Endothelial cell of umbilical vein (primary cell): Measurements from ENCODE around the gene RAB3B. TPM values are rescaled to one million over a fixed set of nuclear protein-coding genes. Genes with fewer than 3 reads are reported as not detected.

Experiments
- BruUV-seq: library from RNA; stranded (reverse); fragments of 400-500 nt; replicated peaks from 2 replicates; lab custom pipeline; 2021; lab: Mats Ljungman, UMichigan
- CTCF ChIA-PET: fragments of 300-600, 350-600 bp; sonication (Branson Sonifier 250); formaldehyde crosslinking; loops from one replicate; lab custom pipeline; 2021; ENCODE audit warnings: antibody characterized with exemption, inconsistent platforms; lab: Charles Lee
- POLR2A ChIA-PET: fragments of 300-600, 350-600 bp; sonication (Branson Sonifier 250); formaldehyde crosslinking; loops from one replicate; lab custom pipeline; 2021; ENCODE audit warnings: antibody characterized with exemption, inconsistent platforms; lab: Charles Lee
- DNase-seq: peaks from one replicate; pipeline ENCODE4 v3.0.0-alpha.2; 2011; ENCODE audit warnings: low read depth, low spot score
- FAIRE-seq: peaks from 2 replicates; lab custom pipeline; 2011; peaks lifted over from hg19 to GRCh38; lab: Jason Lieb, UNC
- H2AFZ ChIP-seq: 2 replicates; pipeline ENCODE4 v1.6.0; 2012; ENCODE audit warnings: low read depth, low read length, control low read depth, inconsistent platforms
- H3K27ac ChIP-seq: 2 replicates; pipeline ENCODE4 v1.5.1; 2011; ENCODE audit warnings: low read depth, mild to moderate bottlenecking, control low read depth, low read length, moderate library complexity; ENCODE audit not compliant: insufficient read depth
- H3K27me3 ChIP-seq, 2 experiments: 2 replicates each; pipeline versions ENCODE4 v1.6.0 to v1.6.1; 2011; ENCODE audit warnings: low read length in 2 of 2, mixed read lengths in 1 of 2; ENCODE audit not compliant: control insufficient read depth in 2 of 2, insufficient read depth in 2 of 2
- H3K36me3 ChIP-seq, 2 experiments: 2 replicates in 1 of 2; 3 replicates in 1 of 2; pipeline ENCODE4 v1.5.1; 2011; ENCODE audit warnings: low read length in 2 of 2, mild to moderate bottlenecking in 1 of 2, moderate library complexity in 1 of 2; ENCODE audit not compliant: control insufficient read depth in 2 of 2, insufficient read depth in 2 of 2; ENCODE audit errors: extremely low read depth in 1 of 2
- H3K4me1 ChIP-seq: 3 replicates; pipeline ENCODE4 v1.5.1; 2011; ENCODE audit warnings: mild to moderate bottlenecking, low read length; ENCODE audit not compliant: control insufficient read depth, insufficient read depth; ENCODE audit errors: extremely low read depth
- H3K4me2 ChIP-seq: 2 replicates; pipeline ENCODE4 v1.6.1; 2011; ENCODE audit warnings: low read length, control low read depth, mixed read lengths; ENCODE audit not compliant: insufficient read depth
- H3K4me3 ChIP-seq, 3 experiments: fragments of 200-600 bp in 1 of 3; sonication (generic), shearing (Covaris generic) in 1 of 3; replicated peaks in 1 of 3; 2 replicates each; pipeline ENCODE4 v1.5.1; 2011 to 2016; ENCODE audit warnings: control low read depth in 3 of 3, low read length in 3 of 3, mild to moderate bottlenecking in 2 of 3, inconsistent platforms in 1 of 3, low read depth in 1 of 3, moderate library complexity in 1 of 3; ENCODE audit not compliant: insufficient read depth in 1 of 3
- H3K79me2 ChIP-seq: 2 replicates; pipeline ENCODE4 v1.6.0; 2012; ENCODE audit warnings: low read length, inconsistent platforms; ENCODE audit not compliant: control insufficient read depth, insufficient read depth
- H3K9ac ChIP-seq: replicated peaks from 2 replicates; pipeline ENCODE3; 2011; ENCODE audit warnings: low read length, control low read depth; ENCODE audit not compliant: insufficient read depth; ENCODE audit errors: extremely low read depth
- H3K9me1 ChIP-seq: replicated peaks from 3 replicates; pipeline ENCODE4 v1.6.0; 2011; ENCODE audit warnings: mild to moderate bottlenecking, low read length; ENCODE audit not compliant: control insufficient read depth, insufficient read depth; ENCODE audit errors: extremely low read depth
- H3K9me3 ChIP-seq: replicated peaks from 2 replicates; pipeline ENCODE4 v1.5.1; 2012; ENCODE audit warnings: low read length, inconsistent platforms; ENCODE audit not compliant: control insufficient read depth, insufficient read depth
- H4K20me1 ChIP-seq: replicated peaks from 2 replicates; pipeline ENCODE3; 2011; ENCODE audit warnings: mild to moderate bottlenecking, low read length; ENCODE audit not compliant: control insufficient read depth, insufficient read depth; ENCODE audit errors: extremely low read depth
- CTCF ChIP-seq, 2 donors: IDR thresholded peaks; 1 replicate in 1 of 2; 2 replicates in 1 of 2; pipeline ENCODE4 v1.5.1; 2011; ENCODE audit warnings: low read length in 2 of 2, mild to moderate bottlenecking in 2 of 2, moderate library complexity in 2 of 2, control low read depth in 1 of 2, inconsistent platforms in 1 of 2, low read depth in 1 of 2; ENCODE audit not compliant: insufficient read depth in 1 of 2; ENCODE audit errors: extremely low read depth in 1 of 2
- EZH2 ChIP-seq: IDR thresholded peaks from 2 replicates; pipeline ENCODE4 v1.6.1; 2012; ENCODE audit warnings: borderline replicate concordance, low read depth, mild to moderate bottlenecking, moderate library complexity, low read length, inconsistent platforms; ENCODE audit not compliant: severe bottlenecking
- GATA2 ChIP-seq: IDR thresholded peaks from 2 replicates; pipeline ENCODE4 v1.7.0; 2011; ENCODE audit warnings: low read depth, mild to moderate bottlenecking, moderate library complexity, mixed read lengths, low read length; ENCODE audit not compliant: insufficient read length, insufficient read depth
- JUN ChIP-seq: IDR thresholded peaks from 2 replicates; pipeline ENCODE4 v1.6.1; 2011; ENCODE audit warnings: borderline replicate concordance, low read depth; ENCODE audit not compliant: insufficient read length, insufficient read depth
- MAX ChIP-seq: IDR thresholded peaks from 2 replicates; pipeline ENCODE4 v1.6.1; 2011; ENCODE audit not compliant: insufficient read depth, insufficient read length
- MYC ChIP-seq: IDR thresholded peaks from one replicate; pipeline ENCODE4 v1.6.1; 2011; ENCODE audit warnings: mild to moderate bottlenecking, low read depth, low read length
- POLR2A ChIP-seq: IDR thresholded peaks from 2 replicates; pipeline ENCODE4 v1.6.1; 2012; ENCODE audit warnings: low read depth, mild to moderate bottlenecking, control low read depth, low read length
- POLR2AphosphoS5 ChIP-seq: IDR thresholded peaks from 2 replicates; pipeline ENCODE4 v1.6.1; 2012; ENCODE audit warnings: low read depth, mild to moderate bottlenecking, control low read depth, low read length, moderate library complexity; ENCODE audit not compliant: insufficient read depth
- dilution Hi-C: fragments of 300-500 bp; cut with MboI; formaldehyde crosslinking; loops from one replicate; pipeline ENCODE4 v1.15.0; 2019; ENCODE audit warnings: low sequenced_read_pairs; ENCODE audit not compliant: extremely low pct_ligation_motif_present
- intact Hi-C: fragments of 100-400 bp; cut with micrococcal nuclease; formaldehyde crosslinking; loops from one replicate; pipeline ENCODE4 v1.10.0; 2022
- polyA plus RNA-seq, 4 experiments: library from polyadenylated mRNA; depleted of rRNA in 3 of 4; stranded (reverse) in 3 of 4; unstranded in 1 of 4; fragments of >200 nt; gene quantifications; 2 replicates each; pipeline versions ENCODE4 v1.2.1 to v1.2.3, GENCODE V29; 2011 to 2012; ENCODE audit warnings: missing spikeins in 1 of 4
- total RNA-seq: library from RNA; stranded (reverse); gene quantifications from 2 replicates; pipeline ENCODE4 v1.2.3, GENCODE V29; 2021

RAB3B gene
- total and polyA plus RNA-seq, 2 donors (not counting 3 experiments of a cell fraction or from before 2014, with no cell fraction given), result 4.1 to 10.4 TPM

- intact Hi-C loops (loop anchor here (1.0 kb wide), 2 partner anchors 29 to 76 kb away; no protein-coding TSS in a partner anchor), dilution Hi-C loops (no loop called here)
- Histone ChIP-seq H3K9me1 (no peaks in the 10 kb centered on the region), H3K4me2 (no peak overlapping the region), H2AFZ (no peak overlapping the region), H3K36me3 (no peaks in the 10 kb centered on the region), H3K9ac (no peak overlapping the region), H3K27me3 (no peaks in the 10 kb centered on the region), H3K4me1 (no peaks in the 10 kb centered on the region), H3K4me3 (no peak overlapping the region), H3K27ac (no peak overlapping the region), H3K9me3 (no peaks in the 10 kb centered on the region), H4K20me1 (no peaks in the 10 kb centered on the region), H3K79me2 (no peaks in the 10 kb centered on the region)
- POLR2A ChIA-PET, result interaction anchor here (0.6 kb wide), 1 partner anchor 77 kb away, joined by 3 read pairs; no protein-coding TSS in a partner anchor
- BruUV-seq, result no TSS peak
- CTCF ChIA-PET, result interaction anchor here (1.0 to 4.6 kb wide), 8 partner anchors 11 to 71 kb away, joined by 3 to 66 read pairs (median 3); no protein-coding TSS in a partner anchor
- TF ChIP-seq MYC (no peak), CTCF (IDR thresholded peaks at IDR 0.05; ENCODE audit: extremely low read depth in 1 of 2, insufficient read depth in 1 of 2, low read depth in 1 of 2, low read length in 2 of 2) (peak; percentile 37 to 53)
- FAIRE-seq (peak; percentile 90), DNase-seq (peak; percentile 52)
These were observed 64.2 kb downstream of the RAB3B start for GRCh38 chr1:51926171-51926812.

- no peaks in the 10 kb centered on the region for H3K27me3 ChIP-seq
- H3K4me3 ChIP-seq, result no peak overlapping the region
- no TSS peak for BruUV-seq
- peaks cover 12% of the 10 kb centered on the region for H3K4me1 ChIP-seq
- dilution Hi-C loops, result no loop called here
- intact Hi-C loops, result no loop called here
- ChIA-PET POLR2A (no interaction called here), CTCF (interaction anchor here (1.6 to 4.6 kb wide), 2 partner anchors 9 to 27 kb away, joined by 5 to 66 read pairs; no protein-coding TSS in a partner anchor)
- no peaks in the 10 kb centered on the region for H3K9me3 ChIP-seq
- no peaks in the 10 kb centered on the region for H3K79me2 ChIP-seq
- no peaks in the 10 kb centered on the region for H3K9me1 ChIP-seq
- H3K9ac ChIP-seq, result no peak overlapping the region
- no peaks in the 10 kb centered on the region for H4K20me1 ChIP-seq
- DNase-seq (no peak), FAIRE-seq (no peak)
- H3K4me2 ChIP-seq, result no peak overlapping the region
- TF ChIP-seq EZH2, result no peak
- TF ChIP-seq GATA2, result no peak
- no peak for TF ChIP-seq POLR2A
- TF ChIP-seq POLR2AphosphoS5, result no peak
- no peak for TF ChIP-seq JUN
- no peak for TF ChIP-seq MAX
- H2AFZ ChIP-seq, result no peak overlapping the region
- no peak overlapping the region for H3K27ac ChIP-seq
- H3K36me3 ChIP-seq, result no peaks in the 10 kb centered on the region
These were observed 66.0 kb downstream of the RAB3B start for GRCh38 chr1:51924455-51924854.
